CD1c-positive myeloid dendritic cell (primary cell): ENCODE data around the gene NPAS3.

Experiments used
- DNase-seq: peaks from one replicate; pipeline ENCODE4 v3.0.0-alpha.2; 2016; ENCODE audit errors: extremely low spot score

NPAS3 gene

DNA sequence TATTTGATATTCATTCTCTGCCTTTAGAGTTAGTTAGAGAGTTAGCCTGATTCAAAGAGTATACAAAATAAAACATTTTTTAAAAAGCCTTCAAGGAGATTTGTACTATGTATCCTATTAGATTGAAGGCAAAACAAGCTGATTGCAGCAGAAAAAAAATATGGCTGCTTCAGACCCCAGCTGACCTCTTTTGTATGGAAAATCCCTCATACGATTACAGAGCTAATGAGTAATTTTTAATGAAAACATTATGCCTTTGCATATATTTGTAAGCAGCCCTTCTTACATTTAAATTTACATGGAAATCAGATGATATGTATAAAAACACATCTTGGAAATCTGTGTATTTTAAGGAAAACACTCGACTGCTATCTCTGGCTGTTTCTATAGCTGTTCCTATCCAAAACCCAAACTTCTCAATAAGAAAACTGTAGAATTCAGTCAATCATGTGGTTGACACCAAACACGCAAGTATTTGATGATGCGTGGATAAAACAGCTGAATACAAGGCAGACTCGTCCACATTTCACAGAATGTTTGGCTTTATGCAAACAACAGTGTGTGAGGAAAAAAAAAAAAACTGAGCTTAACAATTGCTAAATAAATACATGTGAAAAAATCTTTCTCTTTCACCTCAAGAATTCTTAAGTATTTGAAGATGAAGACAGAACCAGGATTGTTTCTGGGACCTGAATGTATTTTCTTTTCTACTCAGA lies 736.9 kb downstream of the NPAS3 start:
- no peak for DNase-seq

DNA sequence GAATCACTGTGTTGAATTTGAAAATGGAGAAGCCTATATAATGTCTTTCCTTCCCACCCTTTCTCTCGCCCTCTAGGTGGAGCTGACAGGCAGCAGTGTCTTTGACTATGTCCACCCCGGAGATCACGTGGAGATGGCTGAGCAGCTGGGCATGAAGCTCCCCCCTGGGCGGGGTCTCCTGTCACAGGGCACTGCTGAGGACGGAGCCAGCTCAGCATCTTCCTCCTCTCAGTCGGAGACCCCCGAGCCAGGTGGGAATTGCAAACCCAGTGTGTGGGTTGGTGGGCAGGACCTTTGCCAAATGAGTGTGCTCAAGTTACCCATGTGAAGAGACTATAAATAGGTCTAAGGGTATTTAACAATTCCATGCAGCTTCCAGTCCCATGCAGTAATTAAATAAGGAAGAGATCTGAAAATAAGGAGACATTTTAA lies 737.5 kb downstream of the NPAS3 start:
- DNase-seq, result no peak

DNA sequence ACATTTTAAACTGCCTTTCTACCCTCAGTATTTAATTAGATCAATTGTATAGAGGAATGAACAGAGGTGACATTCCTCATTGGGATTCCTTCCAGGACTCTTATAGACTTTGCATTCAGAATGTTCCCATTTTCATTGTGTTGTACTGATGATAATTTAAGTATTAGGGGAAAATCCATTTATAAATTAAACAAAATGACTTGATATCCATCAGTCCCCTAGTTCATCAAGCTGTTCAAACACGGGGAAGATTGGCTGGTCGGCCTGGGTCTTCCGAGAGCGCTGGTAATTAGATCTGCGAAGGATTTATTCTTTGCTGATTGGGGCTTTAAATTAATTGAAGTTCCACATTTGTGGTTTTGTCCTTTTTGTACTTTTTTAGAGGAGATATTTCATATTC lies 738.2 kb downstream of the NPAS3 start:
- DNase-seq, result no peak

DNA sequence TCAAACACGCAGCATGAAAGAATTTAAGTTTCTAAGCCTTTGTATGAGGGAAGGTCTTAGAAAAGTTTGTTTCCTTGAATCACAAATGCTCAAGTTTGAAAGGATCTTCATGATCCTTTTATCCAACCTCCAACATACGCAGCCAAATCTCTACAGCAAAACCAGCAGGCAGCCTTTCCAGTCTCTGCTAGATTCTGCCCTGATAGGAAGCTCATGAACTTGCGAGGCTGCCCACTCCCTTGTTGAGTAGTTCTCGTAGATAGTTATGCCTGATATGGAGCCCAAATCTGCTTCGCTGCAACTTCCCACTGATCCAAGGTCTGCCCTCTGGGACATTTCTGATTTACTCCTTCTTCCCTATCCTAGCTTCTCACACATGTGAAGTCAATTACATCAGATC lies 739.3 kb downstream of the NPAS3 start:
- no peak for DNase-seq

DNA sequence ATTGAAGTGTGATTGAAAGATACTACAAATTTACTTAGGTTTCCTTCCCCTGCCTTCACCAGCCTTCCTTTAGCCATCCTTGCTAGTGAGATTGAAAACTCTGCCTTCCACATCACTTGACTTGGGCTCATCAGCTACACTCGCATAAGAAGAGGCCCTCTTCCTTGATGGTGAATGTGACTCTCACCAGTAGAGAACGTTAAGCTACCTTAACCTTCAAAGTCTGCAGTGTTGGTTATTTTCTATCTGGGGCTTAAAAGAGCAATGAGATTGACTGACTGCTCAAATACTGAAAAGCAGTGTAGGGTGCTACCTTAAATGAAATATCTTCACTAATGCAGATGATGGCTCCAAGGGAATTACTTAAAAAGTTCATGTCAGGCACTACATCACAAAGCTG lies 740.3 kb downstream of the NPAS3 start:
- no peak for DNase-seq

DNA sequence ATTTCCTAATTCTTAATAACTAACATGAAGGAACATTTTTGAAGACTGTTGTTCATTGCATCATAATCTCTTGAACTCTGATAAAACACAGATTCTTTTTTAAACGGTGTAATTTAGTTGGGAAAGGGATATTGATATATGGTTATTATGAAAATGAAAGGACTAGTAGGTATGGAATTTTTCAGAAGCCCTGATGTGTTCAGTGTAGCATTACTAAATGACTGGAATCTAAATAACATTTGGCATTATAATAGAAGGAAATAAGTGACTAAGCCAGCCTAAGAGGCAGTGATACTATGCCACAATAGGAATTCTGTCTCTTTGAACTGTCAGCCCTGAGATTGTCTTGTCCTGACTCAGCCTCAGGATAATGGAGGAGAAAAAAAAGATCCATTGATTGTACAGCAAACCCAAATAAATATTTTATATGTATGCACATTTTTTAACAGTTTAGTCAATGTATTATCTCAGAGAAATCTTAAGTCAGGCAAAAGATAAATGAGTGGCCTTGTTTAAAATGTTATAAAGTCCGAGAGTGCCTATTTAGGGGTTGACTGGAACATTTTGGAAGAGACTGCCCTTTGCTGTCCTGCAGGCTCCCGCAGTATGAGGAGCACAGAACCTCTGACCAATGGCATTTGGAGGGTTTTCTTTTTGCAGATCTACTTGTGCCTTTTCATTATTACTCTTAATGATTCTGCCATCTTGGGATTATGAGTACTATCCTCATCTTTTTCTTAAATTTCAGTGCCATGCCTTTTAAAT lies 741.0 kb downstream of the NPAS3 start:
- DNase-seq, result no peak

DNA sequence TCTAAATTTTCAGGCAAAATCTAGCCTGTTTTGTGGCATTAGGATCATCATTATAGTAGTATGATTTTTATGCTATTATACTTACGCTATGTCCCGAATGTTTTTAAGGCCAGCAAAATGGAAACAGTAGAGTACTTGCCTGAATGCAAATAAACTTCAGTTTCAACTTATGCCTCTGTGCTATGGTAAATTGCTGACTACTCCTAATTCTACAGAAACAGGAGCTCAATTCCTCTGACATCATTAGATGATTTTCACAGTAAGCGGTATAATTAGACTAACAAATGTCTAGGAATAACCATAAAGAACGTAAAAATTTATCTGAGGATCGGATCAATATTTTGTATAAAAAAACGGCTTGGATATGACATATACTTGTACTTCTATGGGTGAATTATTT lies 742.2 kb downstream of the NPAS3 start:
- no peak for DNase-seq

DNA sequence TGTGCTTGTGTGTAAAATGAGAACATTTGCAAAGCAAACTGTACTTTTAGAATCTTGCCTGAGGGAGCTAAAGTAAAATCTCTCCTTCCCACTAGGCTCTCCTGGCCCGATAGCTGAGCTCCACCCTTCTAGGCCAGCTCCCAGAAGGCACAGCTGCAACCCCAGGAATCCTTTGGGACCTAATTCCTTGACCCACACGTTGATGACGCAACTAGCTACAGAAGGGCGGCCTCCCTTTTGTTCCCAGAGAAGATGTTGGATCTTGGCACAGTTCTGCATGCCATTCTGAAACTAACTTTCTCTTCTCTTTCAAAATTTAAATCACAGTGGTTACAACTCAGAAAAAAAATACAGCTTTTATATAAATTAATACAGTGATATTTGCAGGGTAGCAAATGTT lies 744.1 kb downstream of the NPAS3 start:
- DNase-seq, result no peak

DNA sequence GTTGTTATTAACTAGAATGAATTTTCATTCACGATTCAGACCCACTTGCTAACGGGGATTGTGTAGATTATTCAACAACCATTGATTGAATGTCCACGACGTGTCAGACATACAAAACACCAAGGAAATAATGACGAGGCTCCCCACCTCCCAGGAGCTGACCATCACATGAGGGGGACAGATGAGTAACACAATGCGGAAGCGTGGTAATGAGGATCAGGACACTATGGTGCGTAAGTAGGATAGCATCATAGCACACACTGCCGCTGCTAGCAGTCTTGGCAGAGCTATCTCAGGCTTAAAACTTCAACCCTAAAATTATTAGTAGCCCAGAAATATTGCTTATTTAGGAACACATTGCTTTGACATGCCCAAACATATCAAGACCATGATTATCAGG lies 746.3 kb downstream of the NPAS3 start:
- DNase-seq, result no peak

DNA sequence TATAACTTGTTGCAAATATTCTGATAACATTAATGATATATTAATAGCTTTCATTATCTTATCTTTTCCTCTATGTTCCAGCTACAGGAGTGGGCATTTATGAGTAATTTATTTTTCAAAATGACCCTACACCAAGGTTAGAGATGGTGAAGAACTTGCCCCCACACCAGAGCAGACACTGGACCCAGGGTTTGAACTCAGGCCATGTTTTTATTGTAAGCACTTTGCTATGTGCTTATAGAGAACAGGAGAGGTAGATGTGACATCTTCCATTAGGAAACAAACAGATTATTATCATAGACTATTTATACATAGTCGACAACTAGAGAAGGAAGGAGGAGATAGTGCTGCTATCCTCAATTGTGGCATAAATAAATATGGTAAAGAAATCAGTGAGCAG lies 747.0 kb downstream of the NPAS3 start:
- DNase-seq, result no peak

DNA sequence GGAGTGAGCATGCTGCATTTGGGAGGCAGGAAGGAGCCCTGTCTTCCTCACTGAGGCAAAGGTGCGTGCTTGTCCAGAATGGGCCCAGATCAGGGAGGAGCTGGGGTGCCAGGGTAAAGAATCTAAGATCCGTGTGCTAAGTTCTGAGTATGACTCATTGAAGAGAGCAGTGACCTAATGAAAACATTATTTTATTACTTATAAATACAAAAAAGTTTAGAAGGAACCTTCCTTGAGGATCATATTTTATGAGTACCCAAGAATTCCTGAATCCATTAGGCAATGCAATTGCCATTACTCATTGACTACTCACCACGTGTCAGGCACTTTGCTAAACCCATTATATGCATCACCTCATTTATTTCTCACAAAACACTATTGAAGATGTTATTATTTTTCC lies 747.5 kb downstream of the NPAS3 start:
- DNase-seq, result no peak

DNA sequence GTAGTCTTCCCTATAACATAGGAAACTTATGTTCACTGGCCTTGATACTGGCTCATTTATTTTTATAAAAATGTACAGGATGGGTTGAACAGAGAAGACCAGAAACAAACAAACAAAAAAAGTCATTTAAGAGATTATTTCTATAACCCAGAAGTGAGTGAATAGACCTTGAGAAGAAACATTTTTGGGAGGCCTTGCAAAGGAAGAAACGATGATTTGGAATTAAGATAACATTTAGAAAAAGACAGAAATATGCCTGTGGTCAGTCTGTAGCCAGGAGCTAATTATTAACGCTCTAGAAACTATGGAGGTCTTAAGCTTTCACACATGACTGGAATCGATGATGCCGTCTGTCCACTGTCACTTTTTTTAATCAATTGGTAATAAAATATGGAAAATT lies 748.2 kb downstream of the NPAS3 start:
- DNase-seq, result no peak

DNA sequence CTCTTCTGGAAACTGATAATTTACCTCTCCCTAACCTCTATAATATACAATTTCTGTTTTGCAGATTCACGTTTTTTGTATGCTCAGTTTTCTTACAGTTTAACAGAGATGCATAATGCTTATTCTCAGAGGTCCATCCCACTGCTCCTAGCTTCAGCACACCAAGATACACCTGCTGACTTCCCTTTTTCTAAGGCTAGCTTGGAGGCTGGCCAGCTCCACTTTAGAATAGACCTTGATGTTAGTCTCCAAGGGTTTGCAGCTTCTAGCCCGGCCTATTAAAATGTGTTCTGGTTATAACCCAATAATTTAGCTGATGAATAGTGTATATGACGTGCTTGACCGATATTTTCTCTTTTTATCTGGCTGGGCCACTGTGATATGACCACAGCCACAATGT lies 751.0 kb downstream of the NPAS3 start:
- no peak for DNase-seq

DNA sequence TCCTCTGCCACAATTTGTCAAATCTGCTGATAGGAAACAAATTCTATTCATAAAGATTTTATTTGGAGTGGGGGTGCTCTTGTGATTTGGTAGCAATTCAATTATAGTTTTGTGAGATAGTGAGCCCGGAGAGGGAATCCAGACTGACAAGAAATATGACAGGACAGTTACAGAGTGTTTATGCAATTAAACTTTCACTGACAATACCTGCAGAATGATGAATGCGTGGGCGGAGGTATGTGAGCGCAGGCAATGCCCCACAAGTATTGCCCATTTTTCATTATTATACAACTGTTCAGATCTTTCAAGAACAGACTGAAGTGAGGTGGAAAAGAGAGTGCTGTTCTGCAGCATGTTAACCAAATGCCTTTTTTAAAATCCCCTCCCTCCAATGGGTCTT lies 753.2 kb downstream of the NPAS3 start:
- no peak for DNase-seq

DNA sequence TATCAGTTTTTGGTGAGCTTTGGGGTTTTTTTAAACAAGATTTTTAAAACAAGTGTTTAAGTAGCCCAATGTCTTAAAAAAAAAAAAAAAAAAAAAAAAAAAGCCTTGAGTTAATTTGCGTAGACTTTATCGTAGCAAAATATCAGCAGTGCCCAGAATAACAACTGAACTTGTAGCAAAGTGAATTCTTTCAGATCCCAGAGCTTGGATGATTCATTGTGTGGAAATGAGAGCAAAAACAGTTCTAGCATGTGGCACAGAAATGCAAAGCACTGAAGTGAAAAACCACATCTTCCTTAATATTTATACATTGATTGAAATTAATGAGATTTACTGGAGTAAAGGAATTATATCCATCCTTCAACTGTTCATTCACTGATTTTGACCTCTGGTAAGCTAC lies 754.1 kb downstream of the NPAS3 start:
- no peak for DNase-seq

DNA sequence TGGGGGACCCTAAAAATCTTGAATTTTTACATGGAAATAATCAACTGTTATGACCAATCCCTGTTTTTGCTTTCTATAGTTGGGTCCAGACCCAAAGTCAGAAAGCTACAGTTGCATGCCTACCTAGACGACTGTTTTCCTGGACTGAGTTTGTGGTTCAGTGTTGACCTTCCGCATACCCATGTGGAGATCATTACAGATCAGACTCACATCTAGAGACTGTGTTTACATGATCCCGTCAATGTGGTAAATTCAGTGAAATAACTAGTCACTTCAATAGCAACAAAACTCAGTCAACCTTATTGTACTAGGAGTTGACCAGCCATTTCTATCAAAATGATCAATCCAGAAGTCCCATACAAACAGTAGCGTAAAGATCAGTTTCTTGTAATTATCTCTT lies 754.6 kb downstream of the NPAS3 start:
- DNase-seq, result no peak

DNA sequence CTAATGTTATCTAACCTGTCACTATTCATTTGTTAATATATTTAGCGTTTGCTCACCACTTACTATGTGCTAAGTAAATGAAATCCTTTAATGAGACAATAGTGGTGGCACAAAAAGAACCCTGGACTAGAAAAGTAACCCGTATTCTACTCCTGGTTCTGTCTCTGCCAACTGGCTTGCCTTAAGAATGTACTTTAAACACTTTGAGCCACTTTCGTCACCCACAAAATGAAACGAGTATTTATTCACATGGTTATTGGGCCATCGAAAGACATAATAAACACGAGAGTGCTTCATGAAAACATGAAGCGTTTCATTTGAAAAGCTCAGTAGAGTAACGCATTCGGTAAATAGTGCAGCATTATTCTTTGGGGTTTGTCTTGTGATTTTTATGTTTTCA lies 757.5 kb downstream of the NPAS3 start:
- DNase-seq, result no peak

DNA sequence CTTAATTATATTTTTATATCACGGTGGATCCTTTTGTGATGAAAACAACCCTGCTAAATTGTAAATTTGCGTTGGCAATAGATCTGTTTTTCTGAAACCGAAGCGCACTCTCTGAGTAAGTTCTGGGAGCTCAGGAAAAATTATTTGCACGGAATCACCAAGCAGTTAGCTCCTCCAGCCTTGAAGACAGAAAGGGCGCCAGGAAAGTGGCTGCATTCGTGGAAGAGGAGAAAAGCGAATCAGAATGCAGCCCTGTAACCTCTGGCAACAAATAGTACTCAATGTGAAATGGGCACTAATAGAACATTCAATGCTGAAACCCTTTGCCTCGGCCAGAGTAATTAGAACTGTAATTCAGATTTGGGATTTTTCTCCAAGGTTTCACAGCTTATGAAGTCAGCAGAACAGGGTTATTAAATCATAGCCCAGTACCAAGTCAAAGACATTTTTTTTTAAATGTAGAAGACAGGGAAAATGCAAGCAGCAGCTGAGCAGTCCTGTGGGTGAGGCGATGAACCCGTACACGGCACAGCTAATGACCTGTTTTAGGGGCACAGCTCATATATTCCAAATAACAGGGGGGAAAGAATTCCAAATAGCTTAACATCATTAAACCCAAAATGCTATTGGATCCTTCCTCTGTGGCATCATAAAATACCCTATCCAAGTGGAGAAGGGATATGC lies 760.8 kb downstream of the NPAS3 start:
- DNase-seq, result no peak

DNA sequence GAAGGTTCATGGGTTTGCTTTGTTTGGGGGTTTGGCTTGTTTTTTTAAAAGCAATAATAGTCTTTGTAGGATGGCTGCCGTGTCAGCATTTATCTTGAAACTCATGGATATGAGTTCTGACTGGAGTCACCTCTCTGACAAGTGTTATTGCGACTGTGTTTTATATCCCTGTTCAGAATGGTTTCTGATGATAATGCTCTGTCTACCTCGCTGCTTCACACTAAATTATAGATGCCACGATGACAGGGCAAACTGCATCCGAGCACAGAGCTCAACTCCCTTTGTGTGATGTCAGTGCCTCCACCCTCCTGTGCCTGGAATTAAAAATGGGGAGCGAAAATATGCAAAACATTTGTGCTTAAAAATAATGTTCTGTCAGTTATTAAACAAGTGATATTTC lies 761.4 kb downstream of the NPAS3 start:
- DNase-seq, result no peak

DNA sequence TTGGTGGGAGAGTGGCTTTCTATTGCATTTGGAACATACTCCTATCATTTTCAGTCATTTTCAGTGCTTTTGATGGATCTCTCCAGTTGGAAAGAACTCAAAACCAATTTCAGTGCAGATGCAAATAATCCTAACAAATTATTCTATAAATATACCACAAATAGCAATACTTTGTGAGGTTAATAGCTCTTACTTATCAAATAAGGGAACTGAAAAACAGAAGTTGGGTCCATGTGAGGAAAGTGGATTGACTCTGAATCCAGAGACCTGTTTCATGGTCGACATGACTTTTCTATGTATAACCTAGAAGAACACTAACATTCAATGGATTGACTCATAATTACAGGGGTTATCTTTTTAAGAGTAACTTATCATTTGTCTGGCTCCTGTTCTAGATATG lies 763.6 kb downstream of the NPAS3 start:
- DNase-seq, result no peak

DNA sequence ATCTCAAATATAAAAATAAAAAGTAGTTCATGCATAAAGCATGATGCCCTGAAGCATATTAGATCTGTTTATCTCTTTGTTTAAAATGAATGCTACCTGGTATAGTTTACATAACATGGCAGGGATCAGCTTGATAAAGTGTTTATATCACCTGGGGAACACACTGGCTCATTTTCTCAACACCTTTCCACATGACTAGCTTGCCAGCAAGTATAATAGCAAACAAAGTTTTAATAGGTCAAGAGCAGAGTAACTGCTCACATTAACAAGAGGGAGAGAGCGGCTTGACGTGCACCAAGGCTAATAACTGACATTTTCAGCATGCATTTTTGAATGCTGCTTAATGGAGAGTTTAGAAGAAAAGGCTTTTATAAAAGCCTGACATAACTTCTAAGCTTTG lies 765.8 kb downstream of the NPAS3 start:
- no peak for DNase-seq

DNA sequence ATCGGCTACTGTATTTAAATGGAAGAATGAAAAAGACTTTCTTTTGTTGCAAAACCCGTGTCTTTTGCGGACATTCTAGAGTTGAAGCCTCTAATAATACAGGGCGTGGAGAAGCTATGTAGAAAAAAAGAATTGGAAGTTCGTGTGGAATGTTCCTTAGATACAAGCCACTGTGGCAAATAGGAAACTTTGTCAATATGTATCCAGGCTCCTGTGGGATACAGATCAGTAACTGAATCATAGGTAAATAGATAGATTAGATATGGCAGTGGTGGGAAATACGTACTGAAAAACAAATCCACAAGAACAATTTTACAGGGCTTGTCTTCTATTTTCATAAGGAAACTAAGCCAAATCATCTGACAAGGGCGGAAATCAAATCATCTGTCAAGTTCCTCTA lies 766.8 kb downstream of the NPAS3 start:
- no peak for DNase-seq

DNA sequence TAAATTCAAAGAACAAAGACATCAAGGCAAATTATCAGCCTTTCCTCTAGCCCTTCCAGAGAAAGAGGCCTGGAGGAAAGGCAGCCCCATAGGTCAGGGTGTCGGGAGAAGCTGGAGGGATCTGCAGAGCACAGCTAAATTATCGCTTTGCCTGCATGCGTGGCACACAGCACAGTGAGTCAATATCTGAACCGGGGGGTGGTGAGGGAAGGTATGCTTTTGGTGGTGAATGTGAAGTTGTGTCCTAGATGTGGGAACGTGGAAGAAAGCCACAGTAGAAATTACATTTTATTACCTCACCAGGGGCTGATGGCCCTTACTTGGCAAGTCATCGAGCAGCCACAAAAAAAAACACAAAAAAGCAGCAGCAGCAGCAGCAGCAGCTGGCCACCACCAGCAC lies 769.0 kb downstream of the NPAS3 start:
- no peak for DNase-seq
